DLD1 (cell line): Measurements from ENCODE around the gene PARD3B.

Experiments
- in situ Hi-C: cut with HindIII; loops from 2 replicates; pipeline ENCODE4 v1.10.0; 2017; ENCODE audit warnings: low sequenced_read_pairs

The PARD3B gene

GRCh38 chr2:205424326-205424725 lies 879.1 kb downstream of the PARD3B start:
- in situ Hi-C loops: no loop called here

GRCh38 chr2:205425102-205425501 lies 879.8 kb downstream of the PARD3B start:
- in situ Hi-C loops: no loop called here

- in situ Hi-C loops: no loop called here
These were observed 881.8 kb downstream of the PARD3B start for GRCh38 chr2:205427112-205427511.

GRCh38 chr2:205428811-205429210 lies 883.5 kb downstream of the PARD3B start:
- in situ Hi-C loops: no loop called here

GRCh38 chr2:205435970-205436369 lies 890.7 kb downstream of the PARD3B start:
- in situ Hi-C loops: no loop called here

GRCh38 chr2:205438241-205438640 lies 893.0 kb downstream of the PARD3B start:
- in situ Hi-C loops: no loop called here

- in situ Hi-C loops: no loop called here
These were observed 894.3 kb downstream of the PARD3B start for GRCh38 chr2:205439621-205440020.

- in situ Hi-C loops: no loop called here
These were observed 896.2 kb downstream of the PARD3B start for GRCh38 chr2:205441524-205441923.

- in situ Hi-C loops: no loop called here
These were observed 902.9 kb downstream of the PARD3B start for GRCh38 chr2:205448189-205448588.

- in situ Hi-C loops: no loop called here
These were observed 906.7 kb downstream of the PARD3B start for GRCh38 chr2:205451901-205452512.

- in situ Hi-C loops: no loop called here
These were observed 907.9 kb downstream of the PARD3B start for GRCh38 chr2:205453202-205453601.

GRCh38 chr2:205456682-205457081 lies 911.4 kb downstream of the PARD3B start:
- in situ Hi-C loops: no loop called here

- in situ Hi-C loops: no loop called here
These were observed 914.9 kb downstream of the PARD3B start for GRCh38 chr2:205460217-205460616.

- in situ Hi-C loops: no loop called here
These were observed 915.9 kb downstream of the PARD3B start for GRCh38 chr2:205461169-205461568.

GRCh38 chr2:205461678-205462665 lies 916.7 kb downstream of the PARD3B start:
- in situ Hi-C loops: no loop called here

GRCh38 chr2:205462681-205463345 lies 917.5 kb downstream of the PARD3B start:
- in situ Hi-C loops: no loop called here

GRCh38 chr2:205463466-205464025 lies 918.3 kb downstream of the PARD3B start:
- in situ Hi-C loops: no loop called here

- in situ Hi-C loops: no loop called here
These were observed 919.4 kb downstream of the PARD3B start for GRCh38 chr2:205464681-205465080.

GRCh38 chr2:205465791-205466190 lies 920.5 kb downstream of the PARD3B start:
- in situ Hi-C loops: no loop called here

- in situ Hi-C loops: no loop called here
These were observed 926.5 kb downstream of the PARD3B start for GRCh38 chr2:205471776-205472175.

GRCh38 chr2:205473791-205474190 lies 928.5 kb downstream of the PARD3B start:
- in situ Hi-C loops: no loop called here
